Chondrocyte (in vitro differentiated cells): ENCODE data around the gene LRFN5. TPM values are rescaled to one million over a fixed set of nuclear protein-coding genes. Genes with fewer than 3 reads are reported as not detected.
A peak's percentile ranks its signal among the peaks of the same experiment; 100 is the strongest.

Source experiments
- DNase-seq: peaks from one replicate; pipeline ENCODE4 v3.0.0; 2021; ENCODE audit warnings: mixed read lengths, low spot score
- H3K27ac Mint-ChIP-seq: one replicate; pipeline ENCODE4 v1.8.0; 2021; ENCODE audit warnings: mild to moderate bottlenecking, moderate library complexity, mixed read lengths; ENCODE audit not compliant: unreplicated experiment
- H3K27me3 Mint-ChIP-seq: 2 replicates; pipeline ENCODE4 v1.8.0; 2021; ENCODE audit warnings: low read depth, mixed read lengths
- H3K36me3 Mint-ChIP-seq: 2 replicates; pipeline ENCODE4 v1.8.0; 2021; ENCODE audit warnings: low read depth, mixed read lengths
- H3K4me1 Mint-ChIP-seq: 2 replicates; pipeline ENCODE4 v1.8.0; 2021; ENCODE audit warnings: low read depth, mild to moderate bottlenecking, mixed read lengths
- H3K4me3 Mint-ChIP-seq: one replicate; pipeline ENCODE4 v1.8.0; 2021; ENCODE audit warnings: mild to moderate bottlenecking, moderate library complexity, mixed read lengths; ENCODE audit not compliant: unreplicated experiment
- H3K9me3 Mint-ChIP-seq: 2 replicates; pipeline ENCODE4 v1.8.0; 2021; ENCODE audit warnings: low read depth, mixed read lengths
- total RNA-seq: library from RNA; stranded (reverse); gene quantifications from 3 replicates; pipeline ENCODE4 v1.2.1, GENCODE V29; 2021
- TF ChIP-seq, protein P1 (sequence below): fragments of 200-600 bp; sonication (generic); IDR thresholded peaks from 2 replicates; pipeline ENCODE4 v1.5.0; 2021; ENCODE audit warnings: antibody characterized with exemption, mild to moderate bottlenecking, moderate library complexity

The LRFN5 gene
- total RNA-seq, 1 donor from 2014 or later, result not detected

DNA sequence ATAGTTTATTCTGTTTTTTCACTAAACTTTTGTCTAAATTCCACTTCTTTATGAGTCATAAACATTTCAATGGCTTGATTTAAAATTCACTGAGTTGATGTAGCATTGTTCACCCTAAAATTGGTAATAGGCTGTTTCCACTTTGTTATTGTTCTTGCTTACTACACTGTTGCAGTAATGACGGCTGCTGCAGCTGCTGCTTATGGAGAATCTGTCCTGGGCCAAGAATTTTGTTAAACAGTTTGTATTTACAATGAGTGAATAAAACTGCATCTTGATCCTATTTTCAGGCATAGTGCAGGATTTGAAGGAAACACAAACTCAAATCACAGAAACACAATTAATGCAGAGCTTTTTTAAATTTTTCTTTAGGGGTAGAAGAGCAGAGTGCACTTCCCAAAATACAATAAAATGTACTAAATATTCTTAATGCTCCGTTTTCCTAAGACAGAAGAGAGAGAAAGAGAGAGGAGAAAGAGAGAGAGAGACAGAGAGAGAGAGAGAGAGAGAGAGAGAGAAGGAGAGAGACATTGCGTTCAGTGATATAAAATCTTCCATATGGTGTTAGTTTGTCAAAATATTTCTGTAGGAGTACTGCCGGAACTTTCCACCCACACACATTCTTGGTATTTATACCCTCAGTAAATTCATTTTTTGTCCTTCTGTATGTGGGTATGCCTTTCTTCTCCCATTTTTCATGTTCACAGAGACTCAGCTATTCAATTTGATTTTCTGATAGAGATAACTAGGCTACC is 266.4 kb downstream of the LRFN5 start:
- H3K4me1 Mint-ChIP-seq, result peaks cover 30% of the 10 kb centered on the region

DNA sequence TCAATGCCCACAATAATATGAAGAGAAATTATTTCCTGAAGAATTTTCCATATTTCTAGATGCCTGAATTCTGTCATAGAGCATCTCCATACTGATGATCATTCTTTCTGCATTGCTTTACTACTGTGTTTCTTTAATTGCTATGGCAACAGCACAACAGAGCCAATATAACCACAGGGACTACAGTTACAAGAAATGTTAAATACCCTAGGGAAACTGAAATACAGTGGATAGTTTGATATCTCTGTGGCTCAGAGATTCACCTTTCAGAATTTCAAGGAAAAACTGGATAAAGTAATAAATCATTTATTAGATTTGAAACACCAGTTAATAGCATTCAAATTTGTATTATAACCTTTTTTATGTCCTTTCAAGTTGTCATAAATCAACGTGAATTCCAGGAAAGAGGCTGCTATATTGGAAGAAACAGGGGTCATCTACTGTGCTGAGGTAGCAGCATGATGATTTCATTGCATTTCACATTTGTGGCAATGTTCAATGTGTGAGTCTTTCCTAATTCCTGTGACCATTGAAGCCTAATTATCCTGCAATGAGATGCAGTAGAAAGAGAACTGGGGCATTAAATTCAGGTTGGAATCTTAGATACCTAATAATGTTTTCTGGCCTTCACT is 267.1 kb downstream of the LRFN5 start:
- peak overlapping the region; percentile 71 for H3K27ac Mint-ChIP-seq
- H3K36me3 Mint-ChIP-seq, result no peaks in the 10 kb centered on the region
- no peaks in the 10 kb centered on the region for H3K9me3 Mint-ChIP-seq
- H3K27me3 Mint-ChIP-seq, result no peaks in the 10 kb centered on the region
- H3K4me1 Mint-ChIP-seq, result peaks cover 23% of the 10 kb centered on the region
- TF ChIP-seq, protein P1, sequence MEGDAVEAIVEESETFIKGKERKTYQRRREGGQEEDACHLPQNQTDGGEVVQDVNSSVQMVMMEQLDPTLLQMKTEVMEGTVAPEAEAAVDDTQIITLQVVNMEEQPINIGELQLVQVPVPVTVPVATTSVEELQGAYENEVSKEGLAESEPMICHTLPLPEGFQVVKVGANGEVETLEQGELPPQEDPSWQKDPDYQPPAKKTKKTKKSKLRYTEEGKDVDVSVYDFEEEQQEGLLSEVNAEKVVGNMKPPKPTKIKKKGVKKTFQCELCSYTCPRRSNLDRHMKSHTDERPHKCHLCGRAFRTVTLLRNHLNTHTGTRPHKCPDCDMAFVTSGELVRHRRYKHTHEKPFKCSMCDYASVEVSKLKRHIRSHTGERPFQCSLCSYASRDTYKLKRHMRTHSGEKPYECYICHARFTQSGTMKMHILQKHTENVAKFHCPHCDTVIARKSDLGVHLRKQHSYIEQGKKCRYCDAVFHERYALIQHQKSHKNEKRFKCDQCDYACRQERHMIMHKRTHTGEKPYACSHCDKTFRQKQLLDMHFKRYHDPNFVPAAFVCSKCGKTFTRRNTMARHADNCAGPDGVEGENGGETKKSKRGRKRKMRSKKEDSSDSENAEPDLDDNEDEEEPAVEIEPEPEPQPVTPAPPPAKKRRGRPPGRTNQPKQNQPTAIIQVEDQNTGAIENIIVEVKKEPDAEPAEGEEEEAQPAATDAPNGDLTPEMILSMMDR, result no peak
- no peak overlapping the region for H3K4me3 Mint-ChIP-seq
- no peak for DNase-seq

More for the DNA sequence above, 266.4 kb downstream of the LRFN5 start:
- Mint-ChIP-seq H3K27me3 (no peaks in the 10 kb centered on the region), H3K9me3 (no peaks in the 10 kb centered on the region), H3K27ac (peak overlapping the region; percentile 71), H3K4me3 (no peak overlapping the region), H3K36me3 (no peaks in the 10 kb centered on the region)
- TF ChIP-seq, protein P1, result no peak
- DNase-seq, result no peak

DNA sequence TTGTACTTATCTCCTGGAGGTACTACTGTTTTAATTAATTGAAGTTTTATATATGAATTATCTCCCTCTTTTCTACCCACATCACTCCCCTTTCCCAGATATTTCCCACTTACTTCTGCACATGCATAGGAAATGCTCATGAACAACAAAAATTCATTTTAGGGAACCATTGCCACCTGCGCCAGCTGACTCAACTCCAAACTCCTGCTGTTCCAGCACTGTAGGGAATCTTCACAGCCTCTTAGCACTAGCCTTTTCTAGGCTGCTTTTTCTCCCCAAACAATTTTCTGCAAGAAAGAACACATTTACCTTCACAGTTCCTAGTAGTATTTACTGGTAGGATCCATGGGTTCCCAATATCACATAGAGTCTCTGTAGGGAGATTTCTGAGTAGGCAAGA is 268.4 kb downstream of the LRFN5 start:
- TF ChIP-seq, protein P1, result no peak
- peaks cover 2% of the 10 kb centered on the region for H3K27me3 Mint-ChIP-seq
- H3K4me3 Mint-ChIP-seq, result no peak overlapping the region
- H3K27ac Mint-ChIP-seq, result no peak overlapping the region
- no peak for DNase-seq
- H3K4me1 Mint-ChIP-seq, result peaks cover 23% of the 10 kb centered on the region
- no peaks in the 10 kb centered on the region for H3K9me3 Mint-ChIP-seq
- no peaks in the 10 kb centered on the region for H3K36me3 Mint-ChIP-seq

DNA sequence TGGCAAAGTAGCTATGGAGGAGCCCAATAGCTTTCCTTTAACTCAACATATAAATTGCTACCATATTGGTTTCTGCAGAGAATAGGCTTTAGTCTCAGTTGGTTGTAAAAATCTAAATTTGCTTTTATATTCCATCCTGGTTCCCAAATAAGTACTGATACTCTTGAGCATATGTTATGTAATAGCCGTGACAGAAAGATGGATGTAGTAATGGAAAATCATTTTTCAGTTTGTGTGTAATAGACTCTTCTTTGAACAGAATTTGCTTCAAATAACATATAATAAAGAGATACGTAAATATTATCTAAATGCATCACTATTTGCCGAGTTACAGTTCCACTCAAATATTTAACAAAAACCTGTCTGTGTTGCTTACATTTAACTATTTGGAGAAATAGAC is 271.6 kb downstream of the LRFN5 start:
- Mint-ChIP-seq H3K9me3 (no peaks in the 10 kb centered on the region), H3K36me3 (no peaks in the 10 kb centered on the region), H3K4me1 (peaks cover 17% of the 10 kb centered on the region), H3K27ac (no peak overlapping the region), H3K27me3 (peaks cover 6% of the 10 kb centered on the region), H3K4me3 (no peak overlapping the region)
- no peak for DNase-seq
- TF ChIP-seq, protein P1, result no peak

DNA sequence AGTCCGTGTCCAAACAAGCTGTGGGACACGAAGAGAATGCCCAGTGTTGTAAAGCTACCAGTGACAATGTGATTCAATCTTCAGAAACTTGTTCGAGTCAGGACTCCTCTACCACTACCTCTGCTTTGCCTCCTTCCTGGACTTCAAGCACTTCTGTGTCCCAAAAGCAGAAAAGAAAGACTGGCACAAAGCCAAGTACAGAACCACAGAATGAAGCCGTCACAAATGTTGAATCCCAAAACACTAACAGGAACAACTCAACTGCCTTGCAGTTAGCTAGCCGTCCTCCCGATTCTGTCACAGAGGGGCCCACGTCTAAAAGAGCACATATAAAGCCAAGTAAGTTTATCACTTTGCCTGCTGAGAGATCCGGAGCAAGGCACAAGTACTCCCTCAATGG is 284.9 kb downstream of the LRFN5 start:
- no peak for DNase-seq
- no peaks in the 10 kb centered on the region for H3K27me3 Mint-ChIP-seq
- H3K4me1 Mint-ChIP-seq, result no peaks in the 10 kb centered on the region

More for the DNA sequence above, 284.9 kb downstream of the LRFN5 start:
- H3K36me3 Mint-ChIP-seq, result no peaks in the 10 kb centered on the region
- no peak overlapping the region for H3K4me3 Mint-ChIP-seq
- TF ChIP-seq, protein P1, result no peak
- no peaks in the 10 kb centered on the region for H3K9me3 Mint-ChIP-seq
- H3K27ac Mint-ChIP-seq, result no peak overlapping the region
